H1 (cell line): ENCODE data around the gene NUP42. TPM values are rescaled to one million over a fixed set of nuclear protein-coding genes. Genes with fewer than 3 reads are reported as not detected.

Source experiments
- CTCF ChIA-PET: fragments of 300-600 bp; sonication (Branson Sonifier 250); formaldehyde crosslinking; loops from one replicate; lab custom pipeline; 2021; ENCODE audit not compliant: partially characterized antibody; lab: Charles Lee
- POLR2A ChIA-PET: fragments of 300-600 bp; sonication (Branson Sonifier 250); formaldehyde crosslinking; loops from one replicate; lab custom pipeline; 2021; ENCODE audit warnings: inconsistent platforms; ENCODE audit not compliant: partially characterized antibody; lab: Charles Lee
- DNase-seq, 2 experiments: peaks; one replicate each; pipeline versions ENCODE4 v3.0.0 to v3.0.0-alpha.2; 2010 to 2022; ENCODE audit warnings: low spot score in 2 of 2, low read depth in 1 of 2, mixed read lengths in 1 of 2
- FAIRE-seq: peaks from 2 replicates; lab custom pipeline; 2011; peaks lifted over from hg19 to GRCh38; lab: Jason Lieb, UNC
- H2AFZ ChIP-seq: 2 replicates; pipeline ENCODE4 v1.8.1; 2012; ENCODE audit warnings: low read length, inconsistent platforms
- H2AK5ac ChIP-seq: 2 replicates; pipeline ENCODE4 v1.6.1; 2013; ENCODE audit warnings: low read depth, low read length
- H2BK120ac ChIP-seq: replicated peaks from 2 replicates; pipeline ENCODE3; 2013; ENCODE audit warnings: low read depth, low read length, inconsistent platforms
- H2BK12ac ChIP-seq: 2 replicates; pipeline ENCODE4 v1.6.1; 2013; ENCODE audit warnings: low read depth, low read length
- H2BK15ac ChIP-seq: 2 replicates; pipeline ENCODE4 v1.6.1; 2013; ENCODE audit warnings: low read length
- H2BK20ac ChIP-seq: 2 replicates; pipeline ENCODE4 v1.6.1; 2013; ENCODE audit warnings: low read length
- H2BK5ac ChIP-seq: 2 replicates; pipeline ENCODE4 v1.6.1; 2013; ENCODE audit warnings: low read depth, low read length
- H3K14ac ChIP-seq: 2 replicates; pipeline ENCODE4 v1.6.1; 2013; ENCODE audit warnings: inconsistent platforms; ENCODE audit not compliant: insufficient read length
- H3K18ac ChIP-seq: 2 replicates; pipeline ENCODE4 v1.6.1; 2013; ENCODE audit warnings: low read length; ENCODE audit errors: extremely low read depth
- H3K23ac ChIP-seq: 2 replicates; pipeline ENCODE4 v1.6.1; 2013; ENCODE audit warnings: inconsistent platforms; ENCODE audit not compliant: insufficient read length
- H3K23me2 ChIP-seq: 2 replicates; pipeline ENCODE4 v1.6.1; 2013; ENCODE audit warnings: low read depth, low read length
- H3K27ac ChIP-seq: 2 replicates; pipeline ENCODE4 v1.6.1; 2011; ENCODE audit warnings: low read depth, low read length, inconsistent platforms
- H3K27me3 ChIP-seq, 4 experiments: replicated peaks in 1 of 4; 1 replicate in 1 of 4; 2 replicates in 3 of 4; pipeline versions ENCODE4 v1.6.1 to v1.8.1; 2011 to 2013; ENCODE audit warnings: low read length in 3 of 4, mild to moderate bottlenecking in 3 of 4, inconsistent platforms in 2 of 4, mixed read lengths in 2 of 4, moderate library complexity in 1 of 4; ENCODE audit not compliant: control insufficient read depth in 3 of 4, insufficient read depth in 3 of 4; ENCODE audit errors: extremely low read depth in 1 of 4
- H3K36me3 ChIP-seq, 4 experiments: 2 replicates each; pipeline versions ENCODE4 v1.6.1 to v1.8.1; 2011 to 2013; ENCODE audit warnings: mild to moderate bottlenecking in 4 of 4, low read length in 3 of 4, moderate library complexity in 2 of 4, control low read depth in 1 of 4, inconsistent platforms in 1 of 4; ENCODE audit not compliant: insufficient read depth in 4 of 4, control insufficient read depth in 2 of 4
- H3K4ac ChIP-seq: replicated peaks from 2 replicates; pipeline ENCODE3; 2013; ENCODE audit warnings: low read length, low read depth, mixed read lengths, inconsistent platforms; ENCODE audit not compliant: insufficient read length
- H3K4me1 ChIP-seq, 4 experiments: replicated peaks in 1 of 4; 1 replicate in 1 of 4; 2 replicates in 3 of 4; pipeline versions ENCODE4 v1.6.1 to v1.8.1; 2011 to 2013; ENCODE audit warnings: low read length in 3 of 4, inconsistent platforms in 2 of 4, mixed read lengths in 1 of 4; ENCODE audit not compliant: insufficient read depth in 4 of 4, control insufficient read depth in 3 of 4
- H3K4me2 ChIP-seq, 2 experiments: 2 replicates each; pipeline versions ENCODE4 v1.6.1 to v1.8.1; 2011 to 2013; ENCODE audit warnings: low read depth in 2 of 2, low read length in 2 of 2, control low read depth in 1 of 2, inconsistent platforms in 1 of 2, mild to moderate bottlenecking in 1 of 2; ENCODE audit not compliant: insufficient read depth in 1 of 2
- H3K4me3 ChIP-seq, 4 experiments: fragments of 200-600, 300-600 bp in 1 of 4; sonication (generic), shearing (Covaris generic), sonication (Bioruptor Twin) in 1 of 4; 2 replicates each; pipeline versions ENCODE4 v1.5.1 to v1.8.1; 2011 to 2016; ENCODE audit warnings: low read length in 4 of 4, low read depth in 3 of 4, control low read depth in 2 of 4, inconsistent platforms in 2 of 4, mild to moderate bottlenecking in 2 of 4, mixed read lengths in 1 of 4, moderate library complexity in 1 of 4; ENCODE audit not compliant: insufficient read depth in 2 of 4; ENCODE audit errors: extremely low read depth in 1 of 4
- H3K56ac ChIP-seq: replicated peaks from 2 replicates; pipeline ENCODE3; 2013; ENCODE audit warnings: low read depth, mild to moderate bottlenecking, mixed read lengths, low read length, inconsistent platforms; ENCODE audit not compliant: insufficient read length
- H3K79me1 ChIP-seq: 2 replicates; pipeline ENCODE4 v1.6.1; 2013; ENCODE audit warnings: low read depth, low read length, control low read depth
- H3K79me2 ChIP-seq, 2 experiments: 2 replicates each; pipeline versions ENCODE4 v1.6.1 to v1.8.1; 2012 to 2013; ENCODE audit warnings: low read length in 2 of 2, mild to moderate bottlenecking in 2 of 2, inconsistent platforms in 1 of 2; ENCODE audit not compliant: insufficient read depth in 2 of 2, control insufficient read depth in 1 of 2
- H3K9ac ChIP-seq, 4 experiments: replicated peaks in 1 of 4; 1 replicate in 1 of 4; 2 replicates in 3 of 4; pipeline versions ENCODE4 v1.6.1 to v1.8.1; 2011 to 2013; ENCODE audit warnings: low read depth in 3 of 4, low read length in 3 of 4, control low read depth in 2 of 4, mild to moderate bottlenecking in 2 of 4, moderate library complexity in 2 of 4, inconsistent platforms in 1 of 4; ENCODE audit errors: extremely low read depth in 1 of 4
- H3K9me3 ChIP-seq, 2 experiments: 2 replicates each; pipeline versions ENCODE4 v1.6.1 to v1.8.1; 2012 to 2013; ENCODE audit warnings: mild to moderate bottlenecking in 2 of 2, moderate library complexity in 2 of 2, control low read depth in 1 of 2, inconsistent platforms in 1 of 2, low read depth in 1 of 2, low read length in 1 of 2, mixed read lengths in 1 of 2; ENCODE audit not compliant: insufficient read depth in 2 of 2
- H4K20me1 ChIP-seq, 2 experiments: replicated peaks in 1 of 2; 2 replicates each; pipeline versions ENCODE3 to v1.8.1; 2011 to 2013; ENCODE audit warnings: inconsistent platforms in 2 of 2, low read length in 2 of 2, mild to moderate bottlenecking in 1 of 2; ENCODE audit not compliant: insufficient read depth in 2 of 2, control insufficient read depth in 1 of 2
- H4K5ac ChIP-seq: 2 replicates; pipeline ENCODE4 v1.6.1; 2013; ENCODE audit warnings: low read length, low read depth, mixed read lengths, inconsistent platforms; ENCODE audit not compliant: insufficient read length
- H4K8ac ChIP-seq: 2 replicates; pipeline ENCODE4 v1.8.0; 2013; ENCODE audit warnings: mild to moderate bottlenecking, moderate library complexity, low read length, inconsistent platforms; ENCODE audit not compliant: insufficient read depth; ENCODE audit errors: extremely low read depth
- H4K91ac ChIP-seq: replicated peaks from 2 replicates; pipeline ENCODE3; 2013; ENCODE audit warnings: low read length, mixed read lengths, inconsistent platforms; ENCODE audit not compliant: insufficient read length
- CEBPB ChIP-seq: IDR thresholded peaks from 2 replicates; pipeline ENCODE4 v1.6.1; 2012; ENCODE audit warnings: low read depth, low read length
- CTBP2 ChIP-seq: IDR thresholded peaks from 2 replicates; pipeline ENCODE4 v1.7.0; 2011; ENCODE audit warnings: borderline replicate concordance, mild to moderate bottlenecking, moderate library complexity, mixed read lengths, low read length; ENCODE audit not compliant: insufficient read depth, insufficient read length
- EP300 ChIP-seq, 2 experiments: IDR thresholded peaks; 1 replicate in 1 of 2; 2 replicates in 1 of 2; pipeline ENCODE4 v1.6.1; 2011 to 2012; ENCODE audit warnings: low read depth in 2 of 2, low read length in 2 of 2, mild to moderate bottlenecking in 2 of 2, borderline replicate concordance in 1 of 2, inconsistent platforms in 1 of 2, moderate library complexity in 1 of 2
- EZH2 ChIP-seq: fragments of 200-600 bp; sonication (generic); IDR thresholded peaks from 2 replicates; pipeline ENCODE4 v1.7.1; 2012; ENCODE audit warnings: low read depth, mild to moderate bottlenecking, moderate library complexity, low read length, inconsistent platforms; ENCODE audit not compliant: severe bottlenecking
- GABPA ChIP-seq: IDR thresholded peaks from 2 replicates; pipeline ENCODE4 v1.6.1; 2011; ENCODE audit warnings: mild to moderate bottlenecking, low read length, moderate library complexity, borderline replicate concordance; ENCODE audit not compliant: insufficient read depth
- JUND ChIP-seq: IDR thresholded peaks from 2 replicates; pipeline ENCODE4 v1.6.1; 2011; ENCODE audit warnings: mild to moderate bottlenecking, improper control_type of control experiment, low read length
- MAFK ChIP-seq: IDR thresholded peaks from 2 replicates; pipeline ENCODE4 v1.6.1; 2012; ENCODE audit warnings: low read depth, mild to moderate bottlenecking, improper control_type of control experiment, low read length
- POLR2AphosphoS5 ChIP-seq: IDR thresholded peaks from 2 replicates; pipeline ENCODE4 v1.6.1; 2011; ENCODE audit warnings: low read depth, low read length
- POU5F1 ChIP-seq: IDR thresholded peaks from 2 replicates; pipeline ENCODE4 v1.6.1; 2011; ENCODE audit warnings: low read depth, mild to moderate bottlenecking, low read length, moderate library complexity
- RXRA ChIP-seq: IDR thresholded peaks from 2 replicates; pipeline ENCODE4 v1.6.1; 2011; ENCODE audit warnings: low read depth, mild to moderate bottlenecking, low read length, moderate library complexity; ENCODE audit not compliant: insufficient read depth
- SIX5 ChIP-seq: IDR thresholded peaks from 2 replicates; pipeline ENCODE4 v1.6.1; 2011; ENCODE audit warnings: mild to moderate bottlenecking, low read depth, low read length
- SP1 ChIP-seq: IDR thresholded peaks from 2 replicates; pipeline ENCODE4 v1.6.1; 2011; ENCODE audit warnings: low read depth, low read length
- SP2 ChIP-seq: IDR thresholded peaks from 2 replicates; pipeline ENCODE4 v1.6.1; 2012; ENCODE audit warnings: mild to moderate bottlenecking, low read length, inconsistent platforms
- TCF12 ChIP-seq: IDR thresholded peaks from 2 replicates; pipeline ENCODE4 v1.6.1; 2011; ENCODE audit warnings: low read depth, mild to moderate bottlenecking, low read length
- YY1 ChIP-seq: IDR thresholded peaks from 2 replicates; pipeline ENCODE4 v1.6.1; 2011; ENCODE audit warnings: low read depth, mild to moderate bottlenecking, low read length
- WGBS, 2 experiments: shearing (Covaris generic) in 1 of 2; methylation state at CpG; one replicate each; pipeline versions ENCODE4 v1.1.6 to v1.1.7; 2013 to 2015; ENCODE audit warnings: low lambda C conversion rate in 2 of 2, mixed read lengths in 2 of 2, inconsistent platforms in 1 of 2, low coverage in 1 of 2, missing lambda C conversion rate in 1 of 2; ENCODE audit not compliant: insufficient replicate concordance in 2 of 2, insufficient coverage in 1 of 2, insufficient read length in 1 of 2; ENCODE audit errors: extremely low coverage in 1 of 2, missing lambda C conversion rate in 1 of 2; 5-methylcytosine and 5-hydroxymethylcytosine counted together
- polyA plus RNA-seq, 7 experiments: library from polyadenylated mRNA; depleted of rRNA in 3 of 7; stranded (reverse) in 5 of 7; unstranded in 2 of 7; fragments of >200 nt in 5 of 7; fragments of 200-250 nt in 2 of 7; gene quantifications; 1 replicate in 5 of 7; 2 replicates in 1 of 7; 4 replicates in 1 of 7; pipeline versions ENCODE4 v1.2.1 to v1.2.3, GENCODE V29; 2011 to 2013; ENCODE audit warnings: missing spikeins in 2 of 7, mixed read lengths in 2 of 7
- total RNA-seq: library from RNA; stranded (reverse); fragmentation: NEBNext Ultra II Directional; extraction: Animal tissue kit (Norgen Biotek cat#: 25700); gene quantifications from 2 replicates; pipeline ENCODE4 v1.2.1, GENCODE V29; 2021

The NUP42 gene
- total and polyA plus RNA-seq, 2 of the 8 experiments (the other 6 are each of a cell fraction or from before 2014, with no cell fraction given) = 31.8 to 41.2 TPM

- Histone ChIP-seq H3K23ac (no peak overlapping the region), H3K27me3 (no peaks in the 10 kb centered on the region; a peak in 1 of 7 replicates), H4K8ac (no peak overlapping the region), H2AFZ (no peak overlapping the region), H3K9me3 (no peaks in the 10 kb centered on the region), H2BK120ac (no peak overlapping the region), H2BK5ac (no peak overlapping the region), H3K4ac (no peak overlapping the region), H4K5ac (no peak overlapping the region), H2BK12ac (no peak overlapping the region), H3K79me2 (no peaks in the 10 kb centered on the region), H3K23me2 (no peaks in the 10 kb centered on the region), H2BK15ac (no peak overlapping the region), H3K4me2 (no peak overlapping the region), H3K9ac (no peak overlapping the region), H2AK5ac (no peak overlapping the region), H3K79me1 (no peaks in the 10 kb centered on the region), H3K4me3 (no peak overlapping the region), H3K14ac (no peak overlapping the region), H4K20me1 (no peaks in the 10 kb centered on the region), H4K91ac (no peak overlapping the region), H3K36me3 (no peaks in the 10 kb centered on the region), H3K4me1 (no peaks in the 10 kb centered on the region), H3K27ac (no peak overlapping the region), H3K18ac (no peak overlapping the region), H2BK20ac (no peak overlapping the region), H3K56ac (no peak overlapping the region)
- FAIRE-seq = no peak
- POLR2A ChIA-PET = interaction anchor here (1.1 kb wide), 1 partner anchor 31 kb away, joined by 3 read pairs; no protein-coding TSS in a partner anchor
- CTCF ChIA-PET = interaction anchor here (0.8 to 1.5 kb wide), 2 partner anchors 16 to 44 kb away, joined by 3 to 5 read pairs; no protein-coding TSS in a partner anchor
- WGBS, 2 experiments = 95% methylated on average over 2 of the region's 2 CpGs; no CpG with 5 or more reads in 1 of the 2 experiments
- DNase-seq = no peak
- TF ChIP-seq RXRA (no peak), SP2 (no peak), YY1 (no peak), CEBPB (no peak), TCF12 (no peak), POLR2AphosphoS5 (no peak), GABPA (no peak), CTBP2 (no peak), SIX5 (no peak), SP1 (no peak), JUND (no peak), MAFK (no peak), POU5F1 (no peak), EZH2 (no peak), EP300 (IDR thresholded peaks at IDR 0.05; ENCODE audit: borderline replicate concordance in 1 of 2, low read depth in 2 of 2, low read length in 2 of 2) (no peak)
Observed at GRCh38 chr7:23228412-23228811, 46.6 kb downstream of the NUP42 start.
